Measurements from ENCODE around the gene RAD21L1.

GRCh38 chr20:1202762-1203504 is 22.9 kb upstream of the RAD21L1 start, which contains the start of gene C20orf202:
- no peak for TF ChIP-seq CTCF (IDR thresholded peaks at IDR 0.05)
- TF ChIP-seq POLR2A (IDR thresholded peaks at IDR 0.05): no peak
